GM21529 (cell line): ENCODE results near the gene CAMSAP3.

Experiments used
- ATAC-seq: cut with Tn5 transposase; IDR thresholded peaks from one replicate; pipeline ENCODE4 v1.9.1; 2021; ENCODE audit not compliant: unreplicated experiment

The CAMSAP3 gene

GRCh38 chr19:7644550-7644877 lies 48.9 kb downstream of the CAMSAP3 start:
- no peak for ATAC-seq

GRCh38 chr19:7645163-7645562 lies 49.5 kb downstream of the CAMSAP3 start:
- ATAC-seq = no peak

- ATAC-seq = no peak
These were observed 50.2 kb downstream of the CAMSAP3 start for GRCh38 chr19:7645656-7646425.

GRCh38 chr19:7646426-7646700 lies 50.7 kb downstream of the CAMSAP3 start:
- ATAC-seq = no peak

- ATAC-seq = no peak
These were observed 51.5 kb downstream of the CAMSAP3 start for GRCh38 chr19:7647156-7647555.

- ATAC-seq = no peak
These were observed 52.8 kb downstream of the CAMSAP3 start for GRCh38 chr19:7648265-7649014.

- ATAC-seq = no peak
These were observed 54.5 kb downstream of the CAMSAP3 start for GRCh38 chr19:7650148-7650547.

- no peak for ATAC-seq
These were observed 56.5 kb downstream of the CAMSAP3 start for GRCh38 chr19:7652061-7652641.

GRCh38 chr19:7654401-7654800 lies 58.7 kb downstream of the CAMSAP3 start:
- ATAC-seq = no peak

- ATAC-seq = no peak
These were observed 59.9 kb downstream of the CAMSAP3 start for GRCh38 chr19:7655581-7655980.

GRCh38 chr19:7657131-7657751 lies 61.6 kb downstream of the CAMSAP3 start:
- no peak for ATAC-seq

- peak; percentile 62 for ATAC-seq
These were observed 62.6 kb downstream of the CAMSAP3 start for GRCh38 chr19:7658219-7658686.

GRCh38 chr19:7661744-7662538 lies 66.3 kb downstream of the CAMSAP3 start:
- ATAC-seq = no peak

GRCh38 chr19:7662657-7663056 lies 67.0 kb downstream of the CAMSAP3 start:
- ATAC-seq = no peak

- no peak for ATAC-seq
These were observed 68.0 kb downstream of the CAMSAP3 start for GRCh38 chr19:7663706-7664105.

- no peak for ATAC-seq
These were observed 69.4 kb downstream of the CAMSAP3 start for GRCh38 chr19:7665076-7665475.
